ENCODE measurements around the gene PTPN14.
A peak's percentile ranks its signal among the peaks of the same experiment; 100 is the strongest.

PTPN14 gene

DNA sequence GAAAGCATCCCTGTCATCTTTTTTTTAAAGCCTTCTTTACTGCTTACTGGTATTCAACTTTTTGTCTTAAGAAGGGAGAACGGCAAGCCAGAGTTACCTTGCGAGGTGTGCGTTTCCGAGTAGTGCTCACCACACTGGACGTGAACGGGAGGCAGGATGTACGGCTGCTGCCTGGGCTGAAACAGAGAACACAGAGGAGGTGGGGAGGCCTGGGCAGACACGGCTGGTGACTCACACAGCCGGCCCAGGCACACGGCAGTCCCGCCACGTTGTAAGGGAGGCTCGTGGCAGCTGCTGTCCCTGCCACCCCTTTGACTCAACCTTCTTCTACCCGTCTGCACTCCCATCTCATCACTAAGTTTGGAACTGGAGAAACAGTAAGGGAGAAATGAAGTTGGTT, 164.7 kb downstream of the PTPN14 start:
- DNase-seq = no peak

- no peak for DNase-seq
Measured at GRCh38 chr1:214386333-214386732, 165.1 kb downstream of the PTPN14 start.

- DNase-seq = no peak
Measured at GRCh38 chr1:214385428-214385827, 166.0 kb downstream of the PTPN14 start.

GRCh38 chr1:214384373-214385079, 166.9 kb downstream of the PTPN14 start:
- DNase-seq = no peak

DNA sequence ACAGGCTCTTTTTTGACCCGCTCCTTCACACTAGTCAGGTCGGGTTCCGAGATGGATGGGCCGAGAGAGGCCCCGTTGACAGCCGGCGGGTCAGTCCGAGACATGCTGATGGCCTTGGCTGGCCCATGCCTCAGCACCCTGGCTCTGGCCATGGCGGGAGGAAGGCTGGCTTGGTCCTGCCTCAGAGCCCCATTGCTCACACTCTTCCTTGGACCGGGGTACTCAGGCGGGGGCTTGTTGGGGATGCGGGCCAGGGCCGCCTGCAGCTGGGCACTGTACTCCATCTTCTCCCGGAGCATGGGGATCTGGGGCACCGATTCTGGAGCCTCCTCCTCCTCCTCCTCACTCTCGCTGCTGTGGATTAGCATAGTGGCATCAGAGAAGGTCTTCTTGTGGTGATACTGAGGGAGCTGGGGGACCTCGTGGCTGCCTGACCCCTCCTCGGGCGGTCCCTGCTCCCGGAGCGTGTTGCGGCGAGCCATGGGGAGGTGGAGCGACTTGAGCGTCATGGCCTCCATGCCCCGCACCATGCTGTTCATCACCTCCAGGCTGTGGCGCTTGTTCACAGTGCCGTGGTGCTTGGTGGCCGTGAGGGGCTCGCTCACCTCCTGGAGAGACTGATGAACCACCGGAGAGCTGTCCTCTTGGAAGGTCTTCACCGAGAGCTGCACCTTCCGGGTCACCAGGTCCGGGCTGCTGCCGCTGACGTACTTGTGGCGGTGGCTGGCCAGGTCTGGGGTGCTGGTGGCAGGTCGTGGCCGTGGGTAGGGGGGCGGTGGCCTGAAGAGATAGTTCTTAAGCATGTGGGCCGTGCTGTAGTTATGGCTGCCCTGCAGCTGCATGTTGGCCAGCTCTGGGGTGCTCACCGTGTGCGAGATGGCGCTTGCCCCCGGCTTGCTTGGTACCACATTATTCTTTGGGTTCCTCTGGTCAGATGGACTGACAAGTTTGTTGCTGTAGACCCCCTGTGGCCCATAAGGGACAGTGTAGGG, 167.7 kb downstream of the PTPN14 start:
- no peak for DNase-seq

DNA sequence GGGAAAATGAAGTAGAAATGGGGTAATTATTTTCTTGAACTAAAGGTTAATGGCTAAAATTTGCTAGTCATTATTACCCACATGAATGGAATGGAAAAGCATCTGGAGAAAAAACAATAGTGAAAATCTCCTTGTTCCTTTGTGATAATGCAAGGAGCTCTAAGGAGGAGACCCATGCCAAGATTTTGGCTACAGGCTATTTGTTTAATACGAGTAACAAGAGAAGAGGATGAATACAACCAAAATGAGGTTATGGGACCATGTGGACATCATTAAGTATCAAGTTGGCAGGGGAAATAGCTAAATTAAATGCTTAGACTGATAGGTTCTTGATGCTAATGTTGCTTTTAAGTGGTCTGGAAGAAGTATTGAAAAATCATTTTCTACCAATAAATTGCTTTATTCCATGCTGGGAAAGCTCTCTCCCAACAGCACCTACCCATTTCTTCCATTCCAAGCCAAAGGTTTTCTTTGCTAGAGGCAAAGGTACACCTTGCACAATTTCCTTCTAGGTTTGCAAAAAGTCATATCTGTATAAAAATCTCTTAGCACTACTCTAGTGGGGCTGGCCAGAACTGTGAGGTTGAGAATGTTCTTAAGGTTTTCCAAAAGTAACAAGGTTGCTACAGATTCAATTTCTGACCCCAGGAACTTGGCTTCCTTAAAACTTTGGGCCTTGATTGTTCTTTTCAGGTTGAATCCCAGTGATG, 170.3 kb downstream of the PTPN14 start:
- no peak for DNase-seq

GRCh38 chr1:214380396-214380795, 171.0 kb downstream of the PTPN14 start:
- no peak for DNase-seq

- no peak for DNase-seq
Measured at GRCh38 chr1:214379236-214379970, 172.0 kb downstream of the PTPN14 start.

GRCh38 chr1:214378492-214378891, 172.9 kb downstream of the PTPN14 start:
- DNase-seq = no peak

- no peak for DNase-seq
Measured at GRCh38 chr1:214377886-214378285, 173.5 kb downstream of the PTPN14 start.

DNA sequence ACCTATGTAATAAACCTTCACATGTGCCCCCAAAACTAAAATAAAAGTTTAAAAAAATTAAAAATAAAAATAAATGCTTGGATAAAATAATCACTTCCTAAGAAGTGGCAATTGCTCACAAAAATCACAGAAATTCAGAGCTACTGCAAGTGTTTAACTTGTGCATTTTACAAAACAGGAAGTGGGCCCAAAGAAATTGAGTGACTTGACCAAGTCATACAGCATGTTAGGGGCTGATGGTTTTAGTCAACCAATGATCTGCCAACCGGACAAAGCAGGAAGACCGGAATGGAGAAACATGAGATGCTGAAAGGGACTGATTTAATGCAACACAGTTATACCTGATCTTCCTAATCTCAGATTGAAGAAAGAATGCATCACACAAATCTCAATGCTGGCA, 173.9 kb downstream of the PTPN14 start:
- no peak for DNase-seq

DNA sequence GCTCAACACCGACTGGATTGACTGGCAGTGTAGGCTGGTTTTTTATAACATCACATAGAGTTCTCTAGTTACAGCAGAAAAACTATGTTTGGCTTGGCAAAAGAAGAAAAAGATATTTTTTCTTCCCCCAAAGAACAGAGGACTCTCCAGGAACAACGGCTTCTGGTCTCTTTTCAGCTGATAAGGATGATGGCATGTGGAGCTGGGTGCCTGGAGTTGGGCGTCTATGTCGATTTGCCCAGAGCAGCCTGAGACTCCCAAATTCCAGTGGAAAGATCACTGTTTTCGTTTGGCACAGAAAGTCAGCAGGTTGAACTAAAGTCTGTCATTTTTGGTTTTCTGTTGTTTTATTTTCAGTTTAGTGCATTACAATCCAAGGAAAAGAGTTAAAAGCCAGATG, 179.3 kb downstream of the PTPN14 start:
- DNase-seq = no peak

- no peak for DNase-seq
Measured at GRCh38 chr1:214370615-214371014, 180.8 kb downstream of the PTPN14 start.

DNA sequence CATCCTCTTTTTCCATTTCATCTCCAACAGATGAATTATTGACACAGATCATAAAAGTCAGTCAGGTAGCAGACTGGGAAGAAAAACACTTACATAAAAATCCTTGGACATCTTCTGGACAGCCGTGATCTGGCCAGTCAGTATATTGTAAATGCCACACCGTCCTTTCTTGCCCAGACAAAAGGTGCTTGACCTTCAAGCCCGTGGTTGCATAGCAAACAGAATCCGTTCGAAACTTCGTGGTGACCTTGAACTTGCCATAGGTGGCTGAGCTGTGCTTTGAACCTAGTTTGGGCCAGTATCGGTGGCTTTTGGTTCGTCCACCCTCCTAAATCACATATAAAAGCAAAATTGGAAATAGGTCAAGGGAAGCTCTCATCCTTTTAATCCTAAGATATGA, 182.0 kb downstream of the PTPN14 start:
- no peak for DNase-seq

GRCh38 chr1:214367841-214368240, 183.6 kb downstream of the PTPN14 start:
- DNase-seq = no peak

GRCh38 chr1:214364786-214365295, 186.6 kb downstream of the PTPN14 start:
- no peak for DNase-seq

- DNase-seq = no peak
Measured at GRCh38 chr1:214364386-214364785, 187.0 kb downstream of the PTPN14 start.

- no peak for DNase-seq
Measured at GRCh38 chr1:214363386-214363785, 188.0 kb downstream of the PTPN14 start.

GRCh38 chr1:214362188-214362882, 189.1 kb downstream of the PTPN14 start:
- DNase-seq = peak in 1 of 2 donors; percentile 26

GRCh38 chr1:214361636-214362035, 189.8 kb downstream of the PTPN14 start:
- no peak for DNase-seq

DNA sequence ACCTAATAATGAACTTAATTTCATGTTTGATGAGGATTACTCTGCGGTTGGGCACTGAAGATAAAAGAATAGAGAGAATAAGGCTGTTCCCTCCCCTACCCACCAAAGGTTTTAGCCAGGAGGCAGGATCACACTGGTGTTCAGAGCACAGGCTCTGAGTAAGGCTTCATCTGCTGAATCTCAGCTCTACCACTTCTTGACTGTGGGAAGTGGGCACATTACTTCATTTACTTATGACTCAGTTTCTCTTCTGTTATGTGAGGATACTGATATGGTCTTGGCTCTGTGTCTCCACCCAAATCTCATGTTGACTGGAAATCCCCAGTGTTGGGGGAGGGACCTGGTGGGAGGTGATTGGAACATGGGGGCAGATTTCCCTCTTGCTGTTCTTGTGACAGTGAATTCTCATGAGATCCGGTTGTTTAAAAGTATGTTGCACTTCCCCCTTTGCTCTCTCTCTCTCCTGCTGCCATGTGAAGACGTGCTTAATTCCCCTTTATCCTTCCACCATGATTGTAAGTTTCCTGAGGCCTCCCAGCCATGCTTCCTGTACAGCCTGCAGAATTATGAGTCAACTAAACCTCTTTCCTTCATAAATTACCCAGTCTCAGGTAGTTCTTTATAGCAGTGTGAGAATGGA, 190.8 kb downstream of the PTPN14 start:
- no peak for DNase-seq

Measured in CD4-positive, alpha-beta T cell treated with Interleukin-4 for 1 hour (primary cell).